Calu3 (cell line): ENCODE data around the gene ARL14EPL. TPM values are rescaled to one million over a fixed set of nuclear protein-coding genes. Genes with fewer than 3 reads are reported as not detected.
"Not testable (repeated sequence)": the region's sequence is repeated elsewhere in the genome, so short reads cannot be mapped to it uniquely, and the experiment has no call there.

Experiments
- BruUV-seq: library from RNA; stranded (reverse); fragments of 400-500 nt; replicated peaks from 2 replicates; lab custom pipeline; 2021; lab: Mats Ljungman, UMichigan
- CTCF ChIA-PET: fragments of 300-600 bp; sonication (Branson Sonifier 250); formaldehyde crosslinking; loops from one replicate; lab custom pipeline; 2022; ENCODE audit warnings: antibody characterized with exemption; lab: Charles Lee
- DNase-seq: peaks from one replicate; pipeline ENCODE4 v3.0.0; 2022
- H3K27ac Mint-ChIP-seq: one replicate; pipeline ENCODE4 v1.8.0; 2022; ENCODE audit warnings: mixed read lengths; ENCODE audit not compliant: unreplicated experiment
- H3K27me3 Mint-ChIP-seq: one replicate; pipeline ENCODE4 v1.8.0; 2022; ENCODE audit warnings: mixed read lengths; ENCODE audit not compliant: unreplicated experiment
- H3K36me3 Mint-ChIP-seq: one replicate; pipeline ENCODE4 v1.8.0; 2022; ENCODE audit warnings: mild to moderate bottlenecking, moderate library complexity, mixed read lengths; ENCODE audit not compliant: insufficient read depth, unreplicated experiment
- H3K4me1 Mint-ChIP-seq: one replicate; pipeline ENCODE4 v1.8.0; 2022; ENCODE audit warnings: mild to moderate bottlenecking, low read depth, mixed read lengths; ENCODE audit not compliant: unreplicated experiment
- H3K4me3 Mint-ChIP-seq: one replicate; pipeline ENCODE4 v1.8.0; 2022; ENCODE audit warnings: mild to moderate bottlenecking, low read depth, moderate library complexity, mixed read lengths; ENCODE audit not compliant: unreplicated experiment
- H3K9me3 Mint-ChIP-seq: one replicate; pipeline ENCODE4 v1.8.0; 2022; ENCODE audit warnings: low read depth, mixed read lengths; ENCODE audit not compliant: unreplicated experiment
- intact Hi-C: fragments of 100-400 bp; cut with micrococcal nuclease; formaldehyde crosslinking; loops from one replicate; pipeline ENCODE4 v1.10.0; 2022; ENCODE audit not compliant: unreplicated experiment
- total RNA-seq: library from RNA; stranded (reverse); gene quantifications from 2 replicates; pipeline ENCODE4 v1.2.3, GENCODE V29; 2022
- TF ChIP-seq, protein P1 (sequence below): fragments of 200-600 bp; IDR thresholded peaks from one replicate; pipeline ENCODE4 v1.8.0; 2022; ENCODE audit warnings: antibody characterized with exemption; ENCODE audit not compliant: unreplicated experiment

The ARL14EPL gene
- total RNA-seq, 1 experiment from 2014 or later: 0.66 TPM

- Mint-ChIP-seq H3K4me3 (no peak overlapping the region), H3K36me3 (no peaks in the 10 kb centered on the region), H3K9me3 (no peaks in the 10 kb centered on the region), H3K27me3 (no peaks in the 10 kb centered on the region), H3K27ac (no peak overlapping the region), H3K4me1 (no peaks in the 10 kb centered on the region)
- no peak for DNase-seq
- no TSS peak for BruUV-seq
- CTCF ChIA-PET: no interaction called here
- TF ChIP-seq, protein P1, sequence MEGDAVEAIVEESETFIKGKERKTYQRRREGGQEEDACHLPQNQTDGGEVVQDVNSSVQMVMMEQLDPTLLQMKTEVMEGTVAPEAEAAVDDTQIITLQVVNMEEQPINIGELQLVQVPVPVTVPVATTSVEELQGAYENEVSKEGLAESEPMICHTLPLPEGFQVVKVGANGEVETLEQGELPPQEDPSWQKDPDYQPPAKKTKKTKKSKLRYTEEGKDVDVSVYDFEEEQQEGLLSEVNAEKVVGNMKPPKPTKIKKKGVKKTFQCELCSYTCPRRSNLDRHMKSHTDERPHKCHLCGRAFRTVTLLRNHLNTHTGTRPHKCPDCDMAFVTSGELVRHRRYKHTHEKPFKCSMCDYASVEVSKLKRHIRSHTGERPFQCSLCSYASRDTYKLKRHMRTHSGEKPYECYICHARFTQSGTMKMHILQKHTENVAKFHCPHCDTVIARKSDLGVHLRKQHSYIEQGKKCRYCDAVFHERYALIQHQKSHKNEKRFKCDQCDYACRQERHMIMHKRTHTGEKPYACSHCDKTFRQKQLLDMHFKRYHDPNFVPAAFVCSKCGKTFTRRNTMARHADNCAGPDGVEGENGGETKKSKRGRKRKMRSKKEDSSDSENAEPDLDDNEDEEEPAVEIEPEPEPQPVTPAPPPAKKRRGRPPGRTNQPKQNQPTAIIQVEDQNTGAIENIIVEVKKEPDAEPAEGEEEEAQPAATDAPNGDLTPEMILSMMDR: no peak
- intact Hi-C loops: no loop called here
Measured at GRCh38 chr5:116097301-116097700, 65.0 kb downstream of the ARL14EPL start.

DNA sequence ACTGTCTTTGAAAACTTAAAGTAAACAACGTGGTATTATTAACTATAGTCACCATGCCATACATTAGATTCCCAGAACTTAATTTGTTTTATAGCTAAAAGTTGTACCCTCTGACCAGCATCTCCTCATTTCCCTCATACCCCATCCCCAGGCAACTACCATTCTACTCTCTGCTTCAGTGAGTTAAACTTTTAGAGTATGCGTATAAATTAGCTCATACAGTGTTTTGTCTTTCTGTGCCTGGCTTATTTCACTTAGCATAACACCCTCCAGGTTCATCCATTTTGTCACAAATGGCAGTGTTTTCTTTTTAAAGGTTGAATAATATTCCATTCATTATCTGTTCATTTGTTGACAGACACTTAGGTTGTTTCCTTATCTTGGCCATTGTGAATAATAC lies 66.7 kb downstream of the ARL14EPL start:
- intact Hi-C loops: no loop called here
- CTCF ChIA-PET: no interaction called here
- no peaks in the 10 kb centered on the region for H3K27me3 Mint-ChIP-seq

DNA sequence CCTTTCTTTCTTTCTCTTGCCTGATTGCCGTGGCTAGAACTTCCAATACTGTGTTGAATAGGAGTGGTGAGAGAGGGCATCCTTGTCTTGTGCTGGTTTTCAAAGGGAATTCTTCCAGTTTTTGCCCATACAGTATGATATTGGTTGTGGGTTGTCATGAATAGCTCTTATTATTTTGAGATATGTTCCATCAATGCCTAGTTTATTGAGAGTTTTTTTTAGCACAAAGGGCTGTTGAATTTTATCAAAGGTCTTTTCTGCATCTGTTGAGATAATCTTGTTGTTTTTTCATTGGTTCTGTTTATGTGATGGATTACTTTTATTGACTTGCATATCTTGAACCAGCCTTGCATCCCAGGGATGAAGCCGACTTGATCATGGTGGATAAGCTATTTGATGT lies 72.7 kb downstream of the ARL14EPL start:
- CTCF ChIA-PET, H3K36me3 Mint-ChIP-seq, BruUV-seq, H3K4me1 Mint-ChIP-seq, H3K27ac Mint-ChIP-seq, H3K27me3 Mint-ChIP-seq, H3K9me3 Mint-ChIP-seq, intact Hi-C loops, DNase-seq, H3K4me3 Mint-ChIP-seq: not testable (repeated sequence)

More for the DNA sequence above, 66.7 kb downstream of the ARL14EPL start:
- no peak for DNase-seq
- H3K4me3 Mint-ChIP-seq: no peak overlapping the region
- no peaks in the 10 kb centered on the region for H3K36me3 Mint-ChIP-seq
- no peaks in the 10 kb centered on the region for H3K9me3 Mint-ChIP-seq
- no peak overlapping the region for H3K27ac Mint-ChIP-seq
- no TSS peak for BruUV-seq
- TF ChIP-seq, protein P1: no peak
- no peaks in the 10 kb centered on the region for H3K4me1 Mint-ChIP-seq

Other genes starting within 250 kb of the ARL14EPL start
- gene CDO1, start 215.8 kb upstream of the ARL14EPL start, total RNA-seq: not detected in 2 replicates
- gene ATG12, start 190.9 kb upstream of the ARL14EPL start, total RNA-seq: 60.5 and 62.7 TPM in 2 replicates
- gene AP3S1, start 190.5 kb upstream of the ARL14EPL start, total RNA-seq: 87.4 and 101 TPM in 2 replicates
- 0.14 and 0.71 TPM in 2 replicates for gene LVRN, start 70.0 kb upstream of the ARL14EPL start, total RNA-seq
- 39.8 and 40.2 TPM in 2 replicates for gene COMMD10, start 52.6 kb downstream of the ARL14EPL start, total RNA-seq